IMR-90 (cell line): ENCODE data around the gene SRP19. TPM values are rescaled to one million over a fixed set of nuclear protein-coding genes. Genes with fewer than 3 reads are reported as not detected.

Experiments used
- ATAC-seq: fragments of 200-7000 bp; cut with Tn5 transposase; 2 replicates; pipeline ENCODE4 v1.9.1; 2020; ENCODE audit warnings: low read depth, mild to moderate bottlenecking, moderate library complexity
- BruUV-seq: library from RNA; stranded (reverse); fragments of 400-500 nt; replicated peaks from 2 replicates; lab custom pipeline; 2021; lab: Mats Ljungman, UMichigan
- CTCF ChIA-PET: fragments of 300-600 bp; formaldehyde crosslinking; extraction: SDS; loops from one replicate; lab custom pipeline; 2021; ENCODE audit warnings: antibody characterized with exemption; lab: Yijun Ruan, JAX
- POLR2A ChIA-PET: fragments of 300-600 bp; sonication (Branson Sonifier 250); formaldehyde crosslinking; loops from one replicate; lab custom pipeline; 2022; ENCODE audit warnings: antibody characterized with exemption; ENCODE audit not compliant: unreplicated experiment; lab: Charles Lee
- DNase-seq: peaks from one replicate; pipeline ENCODE4 v3.0.0; 2013
- H2AFZ ChIP-seq: replicated peaks from 2 replicates; pipeline ENCODE3; 2013; ENCODE audit warnings: low read length, mild to moderate bottlenecking; ENCODE audit not compliant: poor library complexity
- H2AK5ac ChIP-seq: 2 replicates; pipeline ENCODE4 v1.6.1; 2013; ENCODE audit warnings: low read depth, low read length, inconsistent platforms
- H2AK9ac ChIP-seq: replicated peaks from 2 replicates; pipeline ENCODE3; 2013; ENCODE audit warnings: mild to moderate bottlenecking, low read depth, low read length, moderate library complexity; ENCODE audit not compliant: poor library complexity
- H2BK120ac ChIP-seq: 2 replicates; pipeline ENCODE4 v1.6.1; 2013; ENCODE audit warnings: low read depth, low read length, inconsistent platforms
- H2BK15ac ChIP-seq: 3 replicates; pipeline ENCODE4 v1.6.1; 2013; ENCODE audit warnings: low read depth, low read length, inconsistent platforms
- H2BK20ac ChIP-seq: 2 replicates; pipeline ENCODE4 v1.6.1; 2013; ENCODE audit warnings: low read depth, mild to moderate bottlenecking, inconsistent platforms, low read length, moderate library complexity
- H2BK5ac ChIP-seq: 2 replicates; pipeline ENCODE4 v1.6.1; 2013; ENCODE audit warnings: mild to moderate bottlenecking, low read depth, low read length, inconsistent platforms; ENCODE audit not compliant: poor library complexity, severe bottlenecking
- H3K14ac ChIP-seq: replicated peaks from 2 replicates; pipeline ENCODE4 v1.6.1; 2013; ENCODE audit warnings: low read depth, low read length, inconsistent platforms
- H3K18ac ChIP-seq: 2 replicates; pipeline ENCODE4 v1.6.1; 2013; ENCODE audit warnings: low read depth, low read length, control low read depth
- H3K23ac ChIP-seq: 2 replicates; pipeline ENCODE4 v1.6.1; 2013; ENCODE audit warnings: low read depth, low read length, inconsistent platforms
- H3K27ac ChIP-seq: 2 replicates; pipeline ENCODE4 v1.5.1; 2013; ENCODE audit warnings: mild to moderate bottlenecking, control low read depth, low read length; ENCODE audit not compliant: insufficient read depth
- H3K27me3 ChIP-seq: 2 replicates; pipeline ENCODE4 v1.6.1; 2013; ENCODE audit warnings: low read length; ENCODE audit not compliant: control insufficient read depth, insufficient read depth
- H3K36me3 ChIP-seq: 2 replicates; pipeline ENCODE4 v1.6.1; 2013; ENCODE audit warnings: low read length, mixed read lengths; ENCODE audit not compliant: control insufficient read depth, insufficient read depth
- H3K4ac ChIP-seq: 2 replicates; pipeline ENCODE4 v1.6.1; 2013; ENCODE audit warnings: low read depth, low read length, inconsistent platforms
- H3K4me1 ChIP-seq: 2 replicates; pipeline ENCODE4 v1.6.1; 2013; ENCODE audit warnings: low read length, mixed read lengths; ENCODE audit not compliant: control insufficient read depth, insufficient read depth
- H3K4me2 ChIP-seq: 2 replicates; pipeline ENCODE4 v1.6.1; 2013; ENCODE audit warnings: low read depth, mild to moderate bottlenecking, control low read depth, low read length, moderate library complexity
- H3K4me3 ChIP-seq: 2 replicates; pipeline ENCODE4 v1.5.1; 2013; ENCODE audit warnings: low read depth, mild to moderate bottlenecking, control low read depth, low read length, moderate library complexity; ENCODE audit not compliant: insufficient read depth
- H3K56ac ChIP-seq: 2 replicates; pipeline ENCODE4 v1.6.1; 2013; ENCODE audit warnings: low read length, inconsistent platforms; ENCODE audit not compliant: insufficient read depth; ENCODE audit errors: extremely low read depth
- H3K79me1 ChIP-seq, 2 experiments: 2 replicates each; pipeline ENCODE4 v1.6.1; 2013; ENCODE audit warnings: low read length in 2 of 2, inconsistent platforms in 1 of 2, low read depth in 1 of 2
- H3K9ac ChIP-seq: 2 replicates; pipeline ENCODE4 v1.6.1; 2013; ENCODE audit warnings: low read depth, low read length, control low read depth
- H3K9me1 ChIP-seq: 2 replicates; pipeline ENCODE4 v1.6.1; 2013; ENCODE audit warnings: low read length, inconsistent platforms; ENCODE audit not compliant: insufficient read depth
- H3K9me3 ChIP-seq: 2 replicates; pipeline ENCODE4 v1.6.1; 2013; ENCODE audit warnings: low read length; ENCODE audit not compliant: control insufficient read depth, insufficient read depth
- H4K20me1 ChIP-seq: 2 replicates; pipeline ENCODE4 v1.6.1; 2013; ENCODE audit warnings: low read length, inconsistent platforms; ENCODE audit not compliant: insufficient read depth
- H4K5ac ChIP-seq: 2 replicates; pipeline ENCODE4 v1.6.1; 2013; ENCODE audit warnings: mild to moderate bottlenecking, low read depth, low read length, control low read depth
- H4K8ac ChIP-seq, 2 experiments: 2 replicates each; pipeline ENCODE4 v1.6.1; 2013; ENCODE audit warnings: low read depth in 2 of 2, low read length in 2 of 2, control low read depth in 1 of 2, inconsistent platforms in 1 of 2
- H4K91ac ChIP-seq: 2 replicates; pipeline ENCODE4 v1.6.1; 2013; ENCODE audit warnings: low read depth, low read length, inconsistent platforms; ENCODE audit not compliant: insufficient read depth
- CEBPB ChIP-seq: IDR thresholded peaks from 2 replicates; pipeline ENCODE4 v1.6.1; 2012; ENCODE audit warnings: low read depth, low read length, improper control_type of control experiment
- CTCF ChIP-seq: conservative IDR thresholded peaks from 2 replicates; pipeline ENCODE4 v1.5.1; 2012; ENCODE audit warnings: mild to moderate bottlenecking, low read depth, low read length, improper control_type of control experiment
- ELK1 ChIP-seq: fragments of 150-350 bp; IDR thresholded peaks from 2 replicates; pipeline ENCODE4 v1.6.1; 2016; ENCODE audit warnings: low read depth, mild to moderate bottlenecking, low read length, moderate library complexity, borderline replicate concordance
- MAFK ChIP-seq: IDR thresholded peaks from 2 replicates; pipeline ENCODE4 v1.6.1; 2012; ENCODE audit warnings: low read depth, low read length, improper control_type of control experiment
- MAZ ChIP-seq: IDR thresholded peaks from 2 replicates; pipeline ENCODE4 v1.6.1; 2012; ENCODE audit warnings: low read depth, mild to moderate bottlenecking, low read length, improper control_type of control experiment, moderate library complexity, borderline replicate concordance
- MXI1 ChIP-seq: IDR thresholded peaks from 2 replicates; pipeline ENCODE4 v1.6.1; 2012; ENCODE audit warnings: low read depth, mild to moderate bottlenecking, low read length, moderate library complexity, borderline replicate concordance
- NFE2L2 ChIP-seq: fragments of 150-350 bp; IDR thresholded peaks from 2 replicates; pipeline ENCODE4 v1.6.1; 2016; ENCODE audit warnings: low read depth, mild to moderate bottlenecking, low read length
- RAD21 ChIP-seq: IDR thresholded peaks from 2 replicates; pipeline ENCODE4 v1.6.1; 2012; ENCODE audit warnings: low read length, improper control_type of control experiment
- RCOR1 ChIP-seq: IDR thresholded peaks from 2 replicates; pipeline ENCODE4 v1.6.1; 2012; ENCODE audit warnings: mild to moderate bottlenecking, low read length, improper control_type of control experiment; ENCODE audit not compliant: insufficient replicate concordance
- RFX5 ChIP-seq: IDR thresholded peaks from 2 replicates; pipeline ENCODE4 v1.8.0; 2012; ENCODE audit warnings: low read depth, mild to moderate bottlenecking, low read length, moderate library complexity
- USF2 ChIP-seq: fragments of 150-350 bp; IDR thresholded peaks from 2 replicates; pipeline ENCODE4 v1.6.1; 2017; ENCODE audit warnings: mild to moderate bottlenecking, antibody characterized with exemption, low read length, low read depth
- WGBS, 2 experiments: methylation state at CpG; one replicate each; pipeline versions ENCODE4 v1.1.5 to v1.1.7; 2013; ENCODE audit warnings: missing lambda C conversion rate in 2 of 2; ENCODE audit not compliant: insufficient read length in 1 of 2; ENCODE audit errors: extremely low coverage in 2 of 2; 5-methylcytosine and 5-hydroxymethylcytosine counted together
- dilution Hi-C: fragments of 300-500 bp; cut with HindIII; formaldehyde crosslinking; loops from one replicate; pipeline ENCODE4 v1.14.3; 2018; ENCODE audit warnings: low sequenced_read_pairs; ENCODE audit not compliant: unreplicated experiment
- in situ Hi-C: fragments of 300-500 bp; cut with MboI; formaldehyde crosslinking; loops from 3 replicates; pipeline ENCODE4 v1.14.3; 2019; ENCODE audit warnings: low sequenced_read_pairs, inconsistent platforms, mixed read lengths
- intact Hi-C: fragments of 100-400 bp; cut with micrococcal nuclease; formaldehyde crosslinking; loops from 2 replicates; pipeline ENCODE4 v1.10.0; 2022
- polyA plus RNA-seq, 3 experiments: library from polyadenylated mRNA; depleted of rRNA; stranded (reverse); fragments of >200 nt; gene quantifications; 2 replicates each; pipeline ENCODE4 v1.2.3, GENCODE V29; 2012; ENCODE audit warnings: low replicate concordance in 1 of 3
- total RNA-seq: library from RNA; depleted of rRNA; stranded (reverse); fragments of >200 nt; gene quantifications from 2 replicates; pipeline ENCODE4 v1.2.3, GENCODE V29; 2012

The SRP19 gene
- total and polyA plus RNA-seq, 2 of the 4 experiments (the other 2 are of a cell fraction), result 10.0 to 61.5 TPM

GRCh38 chr5:112886975-112887374 is 25.9 kb downstream of the SRP19 start:
- no TSS peak for BruUV-seq

More at GRCh38 chr5:112886975-112887374, 25.9 kb downstream of the SRP19 start:
- Histone ChIP-seq H3K23ac (no peak overlapping the region), H3K4ac (no peak overlapping the region), H3K4me2 (no peak overlapping the region), H3K9me1 (peaks cover 17% of the 10 kb centered on the region; the same call in 1 of the 2 replicates), H4K91ac (no peak overlapping the region), H2AFZ (no peak overlapping the region), H3K4me1 (no peaks in the 10 kb centered on the region), H3K79me1 (peaks cover 27 to 55% of the 10 kb centered on the region in 2 experiments; a peak in 3 of 4 replicates), H3K4me3 (no peak overlapping the region), H3K14ac (no peak overlapping the region), H3K9ac (no peak overlapping the region), H4K8ac (no peak overlapping the region), H3K27ac (no peak overlapping the region), H2BK120ac (no peak overlapping the region), H3K36me3 (peaks cover 41% of the 10 kb centered on the region), H2BK20ac (no peak overlapping the region), H3K56ac (no peak overlapping the region), H4K20me1 (peaks cover 15% of the 10 kb centered on the region; the same call in 1 of the 2 replicates), H2BK5ac (no peak overlapping the region), H3K18ac (no peak overlapping the region), H4K5ac (no peak overlapping the region), H3K27me3 (no peaks in the 10 kb centered on the region), H3K9me3 (no peaks in the 10 kb centered on the region), H2AK9ac (peak overlapping the region; percentile 39), H2BK15ac (no peak overlapping the region), H2AK5ac (no peak overlapping the region)
- CTCF ChIA-PET, result no interaction called here
- POLR2A ChIA-PET, result no interaction called here
- in situ Hi-C loops, result no loop called here
- no peak for ATAC-seq
- intact Hi-C loops, result no loop called here
- WGBS, 2 experiments, result 92% methylated on average over 2 of the region's 4 CpGs; no CpG with 5 or more reads in 1 of the 2 experiments
- no peak for DNase-seq
- dilution Hi-C loops, result no loop called here
- TF ChIP-seq MAZ, result no peak
- TF ChIP-seq RCOR1, result no peak
- no peak for TF ChIP-seq CTCF
- no peak for TF ChIP-seq NFE2L2
- no peak for TF ChIP-seq MXI1
- no peak for TF ChIP-seq ELK1
- no peak for TF ChIP-seq CEBPB
- TF ChIP-seq MAFK, result no peak
- no peak for TF ChIP-seq RFX5
- TF ChIP-seq USF2, result no peak
- no peak for TF ChIP-seq RAD21
